WTC11 (cell line): Measurements from ENCODE around the gene HAGHL. TPM values are rescaled to one million over a fixed set of nuclear protein-coding genes. Genes with fewer than 3 reads are reported as not detected.

Source experiments
- ATAC-seq: fragments of 200-7000 bp; cut with Tn5 transposase; 2 replicates; pipeline ENCODE4 v1.10.0; 2021; ENCODE audit warnings: mild to moderate bottlenecking, moderate library complexity
- CTCF ChIA-PET: fragments of 300-600 bp; sonication (Branson Sonifier 250); formaldehyde crosslinking; loops from one replicate; lab custom pipeline; 2021; ENCODE audit warnings: antibody characterized with exemption; lab: Charles Lee
- POLR2A ChIA-PET: fragments of 350-600 bp; sonication (Branson Sonifier 250); formaldehyde crosslinking; loops from one replicate; lab custom pipeline; 2021; ENCODE audit warnings: antibody characterized with exemption; lab: Charles Lee
- DNase-seq: peaks from one replicate; pipeline ENCODE4 v3.0.0; 2021; ENCODE audit warnings: low spot score
- H3K27ac Mint-ChIP-seq: 2 replicates; pipeline ENCODE4 v1.8.0; 2021; ENCODE audit warnings: mixed read lengths
- H3K27me3 Mint-ChIP-seq: 2 replicates; pipeline ENCODE4 v1.8.0; 2021; ENCODE audit warnings: low read depth, mild to moderate bottlenecking, moderate library complexity, mixed read lengths
- H3K36me3 Mint-ChIP-seq: 2 replicates; pipeline ENCODE4 v1.8.0; 2021; ENCODE audit warnings: mixed read lengths
- H3K4me1 Mint-ChIP-seq: 2 replicates; pipeline ENCODE4 v1.8.0; 2022; ENCODE audit warnings: mixed read lengths
- H3K4me3 Mint-ChIP-seq: 2 replicates; pipeline ENCODE4 v1.8.0; 2021; ENCODE audit warnings: mild to moderate bottlenecking, moderate library complexity, mixed read lengths
- H3K9me3 Mint-ChIP-seq: 2 replicates; pipeline ENCODE4 v1.8.0; 2021; ENCODE audit warnings: mixed read lengths
- FOXK1 ChIP-seq: sonication (generic); formaldehyde crosslinking; IDR thresholded peaks from 2 replicates; pipeline ENCODE4 v1.8.0; 2022; ENCODE audit warnings: mild to moderate bottlenecking, moderate library complexity, missing genetic modification reagents
- RORB ChIP-seq: fragments of 250-450 bp; sonication (Bioruptor Pico); IDR thresholded peaks from 2 replicates; pipeline ENCODE4 v1.9.0; 2021; ENCODE audit warnings: mild to moderate bottlenecking
- SMAD3 ChIP-seq: sonication (generic); formaldehyde crosslinking; IDR thresholded peaks from 2 replicates; pipeline ENCODE4 v1.8.0; 2022; ENCODE audit warnings: missing genetic modification reagents, mild to moderate bottlenecking, borderline replicate concordance
- SP1 ChIP-seq: sonication (generic); formaldehyde crosslinking; conservative IDR thresholded peaks from 2 replicates; pipeline ENCODE4 v1.8.1; 2022; ENCODE audit warnings: missing genetic modification reagents
- ZNF423 ChIP-seq: fragments of 250-450 bp; sonication (Bioruptor Pico); IDR thresholded peaks from 2 replicates; pipeline ENCODE4 v2.1.2; 2022; ENCODE audit warnings: mild to moderate bottlenecking, moderate library complexity
- ZNF671 ChIP-seq: fragments of 250-450 bp; sonication (Bioruptor Pico); IDR thresholded peaks from 2 replicates; pipeline ENCODE4 v1.8.0; 2021; ENCODE audit warnings: mild to moderate bottlenecking
- total RNA-seq: library from RNA; stranded (reverse); gene quantifications from 3 replicates; pipeline ENCODE4 v1.2.3, GENCODE V29; 2021
- TF ChIP-seq, protein P1 (sequence below): sonication (generic); formaldehyde crosslinking; IDR thresholded peaks from 2 replicates; pipeline ENCODE4 v1.8.1; 2023; ENCODE audit warnings: mild to moderate bottlenecking, missing genetic modification reagents
- TF ChIP-seq, protein P2 (sequence below): sonication (generic); formaldehyde crosslinking; conservative IDR thresholded peaks from 2 replicates; pipeline ENCODE4 v1.8.1; 2022; ENCODE audit warnings: mild to moderate bottlenecking, missing genetic modification reagents
- TF ChIP-seq, protein P3 (sequence below): fragments of 250-450 bp; sonication (Bioruptor Pico); IDR thresholded peaks from 2 replicates; pipeline ENCODE4 v1.9.0; 2021; ENCODE audit warnings: mild to moderate bottlenecking, borderline replicate concordance
- TF ChIP-seq, protein P4 (sequence below): sonication (generic); formaldehyde crosslinking; IDR thresholded peaks from 2 replicates; pipeline ENCODE4 v1.8.1; 2023; ENCODE audit warnings: mild to moderate bottlenecking, missing genetic modification reagents, moderate library complexity

The HAGHL gene
- total RNA-seq, 1 experiment from 2014 or later: 41.7 TPM

DNA sequence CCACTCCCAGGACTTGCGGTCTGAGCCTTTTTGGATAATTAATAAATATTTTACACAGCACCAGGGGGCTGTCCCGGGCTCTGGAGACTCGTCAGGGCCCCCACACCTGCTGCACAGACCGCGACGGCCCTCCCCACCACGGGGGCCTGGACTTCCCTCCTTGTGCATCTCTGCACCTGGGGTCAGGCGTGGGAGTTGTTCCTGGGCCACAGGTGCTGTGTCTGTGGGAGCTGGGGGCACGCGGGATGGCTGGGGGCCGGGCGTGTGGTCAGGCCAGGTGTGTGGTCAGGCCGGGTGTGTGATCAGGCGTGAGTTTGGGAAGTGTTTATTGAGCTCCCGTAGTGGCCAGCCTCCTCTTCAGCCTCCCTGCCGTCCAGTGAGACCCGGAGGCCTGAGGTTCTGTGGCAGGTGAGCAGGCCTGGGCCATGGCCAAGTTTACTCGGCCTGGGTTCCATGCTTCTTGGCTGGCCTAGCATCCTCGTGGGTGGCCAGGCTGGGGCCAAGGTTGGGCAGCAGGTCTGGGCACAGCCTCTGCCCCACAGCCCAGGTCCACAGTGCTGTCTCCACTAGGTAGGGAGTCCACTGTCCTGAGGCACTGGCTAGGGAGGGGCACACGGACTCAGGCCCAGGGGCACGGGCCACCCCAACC, 48.6 kb upstream of the HAGHL start:
- Mint-ChIP-seq H3K27me3 (no peaks in the 10 kb centered on the region), H3K4me3 (no peak overlapping the region), H3K36me3 (peaks cover 20% of the 10 kb centered on the region), H3K9me3 (no peaks in the 10 kb centered on the region), H3K4me1 (peaks cover 31% of the 10 kb centered on the region), H3K27ac (no peak overlapping the region)
- ChIA-PET POLR2A (interaction anchor here (1.2 kb wide), 1 partner anchor 12 kb away, joined by 4 read pairs; the partner anchor contains the start of gene WDR24), CTCF (interaction anchor here (0.8 to 3.1 kb wide), 11 partner anchors 10 to 99 kb away, joined by 3 to 21 read pairs (median 4); partner anchors contain the start of genes RHOT2 and WDR24)
- TF ChIP-seq, protein P1, sequence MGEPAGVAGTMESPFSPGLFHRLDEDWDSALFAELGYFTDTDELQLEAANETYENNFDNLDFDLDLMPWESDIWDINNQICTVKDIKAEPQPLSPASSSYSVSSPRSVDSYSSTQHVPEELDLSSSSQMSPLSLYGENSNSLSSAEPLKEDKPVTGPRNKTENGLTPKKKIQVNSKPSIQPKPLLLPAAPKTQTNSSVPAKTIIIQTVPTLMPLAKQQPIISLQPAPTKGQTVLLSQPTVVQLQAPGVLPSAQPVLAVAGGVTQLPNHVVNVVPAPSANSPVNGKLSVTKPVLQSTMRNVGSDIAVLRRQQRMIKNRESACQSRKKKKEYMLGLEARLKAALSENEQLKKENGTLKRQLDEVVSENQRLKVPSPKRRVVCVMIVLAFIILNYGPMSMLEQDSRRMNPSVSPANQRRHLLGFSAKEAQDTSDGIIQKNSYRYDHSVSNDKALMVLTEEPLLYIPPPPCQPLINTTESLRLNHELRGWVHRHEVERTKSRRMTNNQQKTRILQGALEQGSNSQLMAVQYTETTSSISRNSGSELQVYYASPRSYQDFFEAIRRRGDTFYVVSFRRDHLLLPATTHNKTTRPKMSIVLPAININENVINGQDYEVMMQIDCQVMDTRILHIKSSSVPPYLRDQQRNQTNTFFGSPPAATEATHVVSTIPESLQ (CRISPR knock-in tag): no peak
- TF ChIP-seq, protein P2, sequence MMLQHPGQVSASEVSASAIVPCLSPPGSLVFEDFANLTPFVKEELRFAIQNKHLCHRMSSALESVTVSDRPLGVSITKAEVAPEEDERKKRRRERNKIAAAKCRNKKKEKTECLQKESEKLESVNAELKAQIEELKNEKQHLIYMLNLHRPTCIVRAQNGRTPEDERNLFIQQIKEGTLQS (CRISPR knock-in tag): no peak
- TF ChIP-seq SMAD3 (CRISPR knock-in tag): no peak
- TF ChIP-seq, protein P3, sequence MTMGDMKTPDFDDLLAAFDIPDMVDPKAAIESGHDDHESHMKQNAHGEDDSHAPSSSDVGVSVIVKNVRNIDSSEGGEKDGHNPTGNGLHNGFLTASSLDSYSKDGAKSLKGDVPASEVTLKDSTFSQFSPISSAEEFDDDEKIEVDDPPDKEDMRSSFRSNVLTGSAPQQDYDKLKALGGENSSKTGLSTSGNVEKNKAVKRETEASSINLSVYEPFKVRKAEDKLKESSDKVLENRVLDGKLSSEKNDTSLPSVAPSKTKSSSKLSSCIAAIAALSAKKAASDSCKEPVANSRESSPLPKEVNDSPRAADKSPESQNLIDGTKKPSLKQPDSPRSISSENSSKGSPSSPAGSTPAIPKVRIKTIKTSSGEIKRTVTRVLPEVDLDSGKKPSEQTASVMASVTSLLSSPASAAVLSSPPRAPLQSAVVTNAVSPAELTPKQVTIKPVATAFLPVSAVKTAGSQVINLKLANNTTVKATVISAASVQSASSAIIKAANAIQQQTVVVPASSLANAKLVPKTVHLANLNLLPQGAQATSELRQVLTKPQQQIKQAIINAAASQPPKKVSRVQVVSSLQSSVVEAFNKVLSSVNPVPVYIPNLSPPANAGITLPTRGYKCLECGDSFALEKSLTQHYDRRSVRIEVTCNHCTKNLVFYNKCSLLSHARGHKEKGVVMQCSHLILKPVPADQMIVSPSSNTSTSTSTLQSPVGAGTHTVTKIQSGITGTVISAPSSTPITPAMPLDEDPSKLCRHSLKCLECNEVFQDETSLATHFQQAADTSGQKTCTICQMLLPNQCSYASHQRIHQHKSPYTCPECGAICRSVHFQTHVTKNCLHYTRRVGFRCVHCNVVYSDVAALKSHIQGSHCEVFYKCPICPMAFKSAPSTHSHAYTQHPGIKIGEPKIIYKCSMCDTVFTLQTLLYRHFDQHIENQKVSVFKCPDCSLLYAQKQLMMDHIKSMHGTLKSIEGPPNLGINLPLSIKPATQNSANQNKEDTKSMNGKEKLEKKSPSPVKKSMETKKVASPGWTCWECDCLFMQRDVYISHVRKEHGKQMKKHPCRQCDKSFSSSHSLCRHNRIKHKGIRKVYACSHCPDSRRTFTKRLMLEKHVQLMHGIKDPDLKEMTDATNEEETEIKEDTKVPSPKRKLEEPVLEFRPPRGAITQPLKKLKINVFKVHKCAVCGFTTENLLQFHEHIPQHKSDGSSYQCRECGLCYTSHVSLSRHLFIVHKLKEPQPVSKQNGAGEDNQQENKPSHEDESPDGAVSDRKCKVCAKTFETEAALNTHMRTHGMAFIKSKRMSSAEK (CRISPR knock-in tag): no peak
- TF ChIP-seq RORB (CRISPR knock-in tag): no peak
- TF ChIP-seq FOXK1: no peak
- ATAC-seq: no peak
- no peak for DNase-seq

DNA sequence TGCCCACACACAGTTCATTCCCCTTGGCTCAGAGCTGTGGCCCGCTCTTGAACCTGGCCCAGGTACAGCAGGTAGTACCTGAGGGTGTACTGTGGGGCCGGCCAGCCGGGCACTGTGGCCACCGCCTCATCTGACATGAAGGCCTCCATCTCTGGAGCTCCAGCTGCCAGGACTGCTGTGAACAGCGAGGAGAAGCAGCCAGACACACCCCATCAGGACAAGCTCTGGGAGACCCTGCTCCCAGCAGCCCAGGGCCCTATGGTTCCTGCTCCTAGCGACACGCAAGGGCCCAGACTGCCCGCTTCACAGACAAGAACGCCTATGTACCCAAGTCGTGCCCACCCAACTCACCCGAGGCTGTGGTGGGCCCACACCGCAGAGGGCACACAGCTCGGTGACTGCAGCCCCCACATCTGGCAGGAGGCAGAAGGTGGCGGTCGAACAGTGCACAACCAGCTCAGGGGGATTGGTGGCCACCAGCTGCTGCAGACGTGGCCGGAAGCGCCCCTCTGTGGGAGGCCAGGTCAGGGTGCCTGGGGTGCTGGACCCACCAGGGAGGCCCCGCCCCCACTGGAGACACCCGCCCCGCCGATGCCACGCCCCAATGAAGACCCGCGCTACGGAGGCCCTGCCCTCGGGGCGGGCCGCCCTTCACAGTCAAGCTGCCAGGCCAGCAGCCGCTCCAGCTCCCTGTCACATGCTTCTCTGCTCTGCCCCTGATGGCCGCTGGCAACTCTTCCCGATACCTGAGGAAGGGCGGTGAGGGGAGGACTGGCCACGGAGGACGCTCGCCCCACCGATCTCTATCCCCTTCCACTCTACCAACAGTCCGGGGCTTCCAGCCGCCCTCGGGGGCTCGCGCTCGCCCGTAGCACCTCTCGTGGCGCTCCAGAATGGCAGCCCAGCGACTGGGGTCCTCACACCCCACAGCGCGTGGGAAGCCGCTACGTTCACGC, 47.8 kb upstream of the HAGHL start:
- ChIA-PET CTCF (interaction anchor here (0.6 to 3.1 kb wide), 14 partner anchors 10 to 220 kb away, joined by 3 to 21 read pairs (median 5); partner anchors contain the start of genes METRN, RHOT2 and WDR24), POLR2A (interaction anchor here (0.6 to 1.9 kb wide), 3 partner anchors 11 to 91 kb away, joined by 3 to 5 read pairs (median 4); partner anchors contain the start of gene WDR24)
- ATAC-seq: peak; percentile 9
- no peak for TF ChIP-seq ZNF671 (CRISPR knock-in tag)
- TF ChIP-seq, protein P4, sequence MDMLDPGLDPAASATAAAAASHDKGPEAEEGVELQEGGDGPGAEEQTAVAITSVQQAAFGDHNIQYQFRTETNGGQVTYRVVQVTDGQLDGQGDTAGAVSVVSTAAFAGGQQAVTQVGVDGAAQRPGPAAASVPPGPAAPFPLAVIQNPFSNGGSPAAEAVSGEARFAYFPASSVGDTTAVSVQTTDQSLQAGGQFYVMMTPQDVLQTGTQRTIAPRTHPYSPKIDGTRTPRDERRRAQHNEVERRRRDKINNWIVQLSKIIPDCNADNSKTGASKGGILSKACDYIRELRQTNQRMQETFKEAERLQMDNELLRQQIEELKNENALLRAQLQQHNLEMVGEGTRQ (CRISPR knock-in tag): peak; percentile 49; the same call in 1 of the 2 replicates
- TF ChIP-seq ZNF423 (CRISPR knock-in tag): peak; percentile 22; the same call in 1 of the 2 replicates
- TF ChIP-seq SP1 (CRISPR knock-in tag): peak; percentile 54
- peak overlapping the region; percentile 85 for H3K27ac Mint-ChIP-seq
- DNase-seq: peak; percentile 70
- H3K4me1 Mint-ChIP-seq: peaks cover 31% of the 10 kb centered on the region
- H3K9me3 Mint-ChIP-seq: no peaks in the 10 kb centered on the region
- no peaks in the 10 kb centered on the region for H3K27me3 Mint-ChIP-seq
- H3K36me3 Mint-ChIP-seq: peaks cover 20% of the 10 kb centered on the region
- H3K4me3 Mint-ChIP-seq: peak overlapping the region; percentile 67
